Right atrium auricular region (tissue), 2 donors: Measurements from ENCODE around the gene ACTL6A. TPM values are rescaled to one million over a fixed set of nuclear protein-coding genes. Genes with fewer than 3 reads are reported as not detected.

Experiments used
- DNase-seq: peaks from one replicate; pipeline ENCODE4 v3.0.0-alpha.2; 2019; ENCODE audit warnings: low spot score
- H3K27ac ChIP-seq, 2 donors: fragments of 200-600 bp; sonication (generic); 1 replicate in 1 of 2; 2 replicates in 1 of 2; pipeline ENCODE4 v1.5.1; 2016 to 2019
- H3K27me3 ChIP-seq, 2 donors: fragments of 200-600 bp; sonication (generic); one replicate each; pipeline versions ENCODE4 v1.5.1 to v1.6.0; 2017 to 2019
- H3K36me3 ChIP-seq: fragments of 200-600 bp; sonication (generic); one replicate; pipeline ENCODE4 v1.5.1; 2016
- H3K4me1 ChIP-seq, 2 donors: fragments of 200-600 bp; sonication (generic); one replicate each; pipeline versions ENCODE4 v1.5.1 to v1.6.0; 2017 to 2019
- H3K4me3 ChIP-seq, 2 donors: fragments of 200-600 bp; sonication (generic); 1 replicate in 1 of 2; 2 replicates in 1 of 2; pipeline ENCODE4 v1.5.1; 2017 to 2019; ENCODE audit warnings: mild to moderate bottlenecking in 1 of 2, moderate library complexity in 1 of 2
- H3K9me3 ChIP-seq, 2 donors: fragments of 200-600 bp; sonication (generic); one replicate each; pipeline ENCODE4 v1.5.1; 2019
- CTCF ChIP-seq, 2 donors: fragments of 200-600 bp; sonication (generic); IDR thresholded peaks; one replicate each; pipeline ENCODE4 v1.5.1; 2019; ENCODE audit warnings: antibody characterized with exemption in 2 of 2
- total RNA-seq, 2 donors: library from RNA; depleted of rRNA; stranded (reverse); fragments of >200 nt; gene quantifications; one replicate each; pipeline ENCODE4 v1.1.0, GENCODE V29; 2016

ACTL6A gene
- total RNA-seq, 2 donors from 2014 or later, result 15.9 to 32.9 TPM

- Histone ChIP-seq H3K4me1 (no peaks in the 10 kb centered on the region), H3K36me3 (peaks cover 62% of the 10 kb centered on the region), H3K27ac (no peak overlapping the region), H3K27me3 (no peaks in the 10 kb centered on the region), H3K4me3 (no peak overlapping the region), H3K9me3 (no peaks in the 10 kb centered on the region)
- no peak for DNase-seq
- TF ChIP-seq CTCF (IDR thresholded peaks at IDR 0.05), result no peak
These were observed 61.7 kb downstream of the ACTL6A start for GRCh38 chr3:179624451-179624850.

- no peak overlapping the region for H3K4me3 ChIP-seq
These were observed 68.2 kb downstream of the ACTL6A start for GRCh38 chr3:179630753-179631451.

More at GRCh38 chr3:179630753-179631451, 68.2 kb downstream of the ACTL6A start:
- no peak for TF ChIP-seq CTCF (IDR thresholded peaks at IDR 0.05)
- Histone ChIP-seq H3K9me3 (no peaks in the 10 kb centered on the region), H3K4me1 (no peaks in the 10 kb centered on the region), H3K36me3 (peaks cover 7% of the 10 kb centered on the region), H3K27ac (no peak overlapping the region), H3K27me3 (no peaks in the 10 kb centered on the region)
- DNase-seq, result no peak

Other genes starting within 250 kb of the ACTL6A start
- gene ZNF639, start 239.9 kb upstream of the ACTL6A start, total RNA-seq, result 10 to 100 TPM; 46.4 to 47.2 TPM
- 10 to 100 TPM; 30.5 to 68.0 TPM for gene MFN1, start 215.2 kb upstream of the ACTL6A start, total RNA-seq
- 10 to 100 TPM; 11.7 to 36.0 TPM for gene GNB4, start 111.5 kb upstream of the ACTL6A start, total RNA-seq
- gene MRPL47, start 41.7 kb downstream of the ACTL6A start, total RNA-seq, result 10 to 100 TPM; 30.8 to 40.9 TPM
- gene NDUFB5, start 41.9 kb downstream of the ACTL6A start, total RNA-seq, result 100 to 1,000 TPM; 142 to 304 TPM
- gene USP13, start 90.1 kb downstream of the ACTL6A start, total RNA-seq, result 10 to 100 TPM; 75.9 to 89.7 TPM